Upper lobe of right lung (tissue), 1 donor: ENCODE results near the gene RNASEH2A. TPM values are rescaled to one million over a fixed set of nuclear protein-coding genes. Genes with fewer than 3 reads are reported as not detected.
A peak's percentile ranks its signal among the peaks of the same experiment; 100 is the strongest.

Experiments
- ATAC-seq: fragments of 200-7000 bp; cut with Tn5 transposase; one replicate; pipeline ENCODE4 v1.9.1; 2020; ENCODE audit warnings: mild to moderate bottlenecking, moderate library complexity
- DNase-seq: peaks from one replicate; pipeline ENCODE4 v3.0.0-alpha.2; 2020
- H3K27ac ChIP-seq: fragments of 200-600 bp; one replicate; pipeline ENCODE4 v1.8.0; 2022
- H3K27me3 ChIP-seq: fragments of 200-600 bp; one replicate; pipeline ENCODE4 v1.8.0; 2022; ENCODE audit warnings: mild to moderate bottlenecking
- H3K36me3 ChIP-seq: fragments of 200-600 bp; one replicate; pipeline ENCODE4 v1.8.0; 2022
- H3K4me1 ChIP-seq: fragments of 200-600 bp; one replicate; pipeline ENCODE4 v1.8.0; 2022
- H3K4me3 ChIP-seq: fragments of 200-600 bp; one replicate; pipeline ENCODE4 v1.8.0; 2022; ENCODE audit warnings: mild to moderate bottlenecking
- H3K9me3 ChIP-seq: fragments of 200-600 bp; one replicate; pipeline ENCODE4 v1.8.0; 2022
- CTCF ChIP-seq: fragments of 200-600 bp; IDR thresholded peaks from one replicate; pipeline ENCODE4 v1.8.0; 2022; ENCODE audit warnings: antibody characterized with exemption
- intact Hi-C: fragments of 100-400 bp; cut with DNase I; formaldehyde crosslinking; loops from one replicate; pipeline ENCODE4 v1.11.0; 2022
- microRNA-seq: library from miRNA; unstranded; fragments of <30 nt; microRNA quantifications from one replicate; pipeline ENCODE4 v1.2.0, GENCODE V29; 2020; ENCODE audit warnings: borderline microRNAs expressed
- total RNA-seq: library from RNA; stranded (reverse); fragmentation: NEBNext Ultra II Directional; extraction: Animal tissue kit (Norgen Biotek cat#: 25700); gene quantifications from one replicate; pipeline ENCODE4 v1.2.1, GENCODE V29; 2021
- donor health status: DM: no; HTN: yes; CAD: no; lungs with severe emphysema.

Gene RNASEH2A
- total RNA-seq, 1 donor from 2014 or later = 7.4 TPM

GRCh38 chr19:12847159-12848139 is 41.1 kb downstream of the RNASEH2A start:
- Histone ChIP-seq H3K9me3 (no peaks in the 10 kb centered on the region), H3K36me3 (no peaks in the 10 kb centered on the region), H3K4me1 (peaks cover 9% of the 10 kb centered on the region), H3K27ac (no peak overlapping the region), H3K4me3 (peak overlapping the region; percentile 5), H3K27me3 (peaks cover 38% of the 10 kb centered on the region)
- peak; percentile 100 for TF ChIP-seq CTCF
- ATAC-seq (peak; percentile 100), DNase-seq (peak; percentile 93)
- intact Hi-C loops = loop anchor here (5.0 kb wide), 1 partner anchor 80 kb away; no protein-coding TSS in a partner anchor

- Histone ChIP-seq H3K27me3 (no peaks in the 10 kb centered on the region), H3K9me3 (no peaks in the 10 kb centered on the region), H3K36me3 (no peaks in the 10 kb centered on the region), H3K4me1 (no peaks in the 10 kb centered on the region), H3K27ac (no peak overlapping the region), H3K4me3 (no peak overlapping the region)
- ATAC-seq (no peak), DNase-seq (no peak)
- TF ChIP-seq CTCF = no peak
- intact Hi-C loops = no loop called here
These were observed 50.3 kb downstream of the RNASEH2A start for GRCh38 chr19:12856653-12857052.

GRCh38 chr19:12858041-12858928 is 51.9 kb downstream of the RNASEH2A start:
- Histone ChIP-seq H3K27ac (no peak overlapping the region), H3K4me1 (no peaks in the 10 kb centered on the region), H3K27me3 (no peaks in the 10 kb centered on the region), H3K9me3 (no peaks in the 10 kb centered on the region), H3K4me3 (no peak overlapping the region), H3K36me3 (no peaks in the 10 kb centered on the region)
- no peak for DNase-seq
- TF ChIP-seq CTCF = no peak
- intact Hi-C loops = no loop called here
- ATAC-seq = no peak

GRCh38 chr19:12859546-12859945 is 53.2 kb downstream of the RNASEH2A start:
- intact Hi-C loops = no loop called here
- DNase-seq = no peak

More at GRCh38 chr19:12859546-12859945, 53.2 kb downstream of the RNASEH2A start:
- no peak for TF ChIP-seq CTCF
- no peaks in the 10 kb centered on the region for H3K27me3 ChIP-seq
- no peak overlapping the region for H3K4me3 ChIP-seq
- no peaks in the 10 kb centered on the region for H3K36me3 ChIP-seq
- no peak for ATAC-seq
- no peaks in the 10 kb centered on the region for H3K9me3 ChIP-seq
- no peaks in the 10 kb centered on the region for H3K4me1 ChIP-seq
- H3K27ac ChIP-seq = no peak overlapping the region

Small RNA genes lying within 50 kb of the gene (microRNA-seq; reads per million reads assigned to microRNA genes)
- not detected for gene MIR5684
- not detected for gene MIR6794

Other genes with a start within 250 kb of the RNASEH2A start
- 12.2 TPM for gene ZNF490, start 195.8 kb upstream of the RNASEH2A start, total RNA-seq
- gene ZNF791, start 195.7 kb upstream of the RNASEH2A start, total RNA-seq = 29.7 TPM
- 174 TPM for gene MAN2B1, start 139.8 kb upstream of the RNASEH2A start, total RNA-seq
- gene WDR83, start 139.8 kb upstream of the RNASEH2A start, total RNA-seq = 10.9 TPM
- gene DHPS, start 124.7 kb upstream of the RNASEH2A start, total RNA-seq = 70.5 TPM
- gene GNG14, start 118.6 kb upstream of the RNASEH2A start, total RNA-seq = not detected
- gene FBXW9, start 110.0 kb upstream of the RNASEH2A start, total RNA-seq = 4.3 TPM
- gene TNPO2, start 82.7 kb upstream of the RNASEH2A start, total RNA-seq = 49.0 TPM
- gene TRIR, start 71.9 kb upstream of the RNASEH2A start, total RNA-seq = 144 TPM
- 55.2 TPM for gene GET3, start 69.1 kb upstream of the RNASEH2A start, total RNA-seq
- not detected for gene BEST2, start 54.8 kb upstream of the RNASEH2A start, total RNA-seq
- 65.3 TPM for gene HOOK2, start 31.0 kb upstream of the RNASEH2A start, total RNA-seq
- gene JUNB, start 15.1 kb upstream of the RNASEH2A start, total RNA-seq = 174 TPM
- 123 TPM for gene PRDX2, start 4.8 kb upstream of the RNASEH2A start, total RNA-seq
- 2.8 TPM for gene THSD8, start 4.5 kb upstream of the RNASEH2A start, total RNA-seq
- not detected for gene RTBDN, start 28.0 kb downstream of the RNASEH2A start, total RNA-seq
- gene MAST1, start 31.9 kb downstream of the RNASEH2A start, total RNA-seq = not detected
- 61.0 TPM for gene DNASE2, start 74.9 kb downstream of the RNASEH2A start, total RNA-seq
- gene KLF1, start 80.6 kb downstream of the RNASEH2A start, total RNA-seq = not detected
- gene GCDH, start 84.6 kb downstream of the RNASEH2A start, total RNA-seq = 21.0 TPM
- not detected for gene SYCE2, start 112.7 kb downstream of the RNASEH2A start, total RNA-seq
- 39.5 TPM for gene FARSA, start 127.1 kb downstream of the RNASEH2A start, total RNA-seq
- gene CALR, start 132.0 kb downstream of the RNASEH2A start, total RNA-seq = 991 TPM
- gene RAD23A, start 139.3 kb downstream of the RNASEH2A start, total RNA-seq = 109 TPM
- 16.4 TPM for gene GADD45GIP1, start 150.6 kb downstream of the RNASEH2A start, total RNA-seq
- not detected for gene DAND5, start 163.0 kb downstream of the RNASEH2A start, total RNA-seq
- 168 TPM for gene NFIX, start 188.9 kb downstream of the RNASEH2A start, total RNA-seq